HG03469 (cell line): ENCODE results near the gene INPP5A.

Experiments
- ATAC-seq: cut with Tn5 transposase; IDR thresholded peaks from one replicate; pipeline ENCODE4 v1.9.1; 2021; ENCODE audit warnings: mild to moderate bottlenecking, moderate library complexity, moderate number of reproducible peaks; ENCODE audit not compliant: unreplicated experiment

INPP5A gene

DNA sequence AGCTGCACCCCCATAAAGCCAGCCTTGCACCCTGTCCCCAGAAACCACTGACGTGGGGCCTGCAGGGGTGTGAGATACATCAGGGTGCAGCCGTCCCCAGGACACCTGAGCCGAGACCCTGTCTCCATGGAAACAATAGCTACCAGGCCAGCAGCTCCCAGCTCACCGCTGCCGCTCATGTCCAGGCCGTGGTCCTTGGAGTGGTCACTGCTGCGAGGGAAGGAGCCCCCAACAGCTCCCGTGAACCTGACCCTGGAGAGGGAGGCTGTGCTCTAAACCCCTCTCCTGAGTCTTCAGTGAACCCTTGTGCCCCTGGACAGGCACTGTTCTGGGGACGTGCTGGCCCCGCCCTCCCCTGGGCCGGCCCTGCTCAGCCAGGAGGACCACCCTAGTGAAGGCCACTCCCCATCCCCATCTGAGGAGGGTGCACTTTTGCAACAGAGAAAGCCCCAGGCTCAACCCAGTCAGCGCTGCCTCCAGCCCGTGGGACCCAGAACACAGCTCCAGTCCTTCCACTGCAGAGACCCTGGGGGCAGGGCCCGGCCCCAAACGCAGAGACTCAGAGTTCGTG, 19.6 kb upstream of the INPP5A start:
- ATAC-seq: no peak

DNA sequence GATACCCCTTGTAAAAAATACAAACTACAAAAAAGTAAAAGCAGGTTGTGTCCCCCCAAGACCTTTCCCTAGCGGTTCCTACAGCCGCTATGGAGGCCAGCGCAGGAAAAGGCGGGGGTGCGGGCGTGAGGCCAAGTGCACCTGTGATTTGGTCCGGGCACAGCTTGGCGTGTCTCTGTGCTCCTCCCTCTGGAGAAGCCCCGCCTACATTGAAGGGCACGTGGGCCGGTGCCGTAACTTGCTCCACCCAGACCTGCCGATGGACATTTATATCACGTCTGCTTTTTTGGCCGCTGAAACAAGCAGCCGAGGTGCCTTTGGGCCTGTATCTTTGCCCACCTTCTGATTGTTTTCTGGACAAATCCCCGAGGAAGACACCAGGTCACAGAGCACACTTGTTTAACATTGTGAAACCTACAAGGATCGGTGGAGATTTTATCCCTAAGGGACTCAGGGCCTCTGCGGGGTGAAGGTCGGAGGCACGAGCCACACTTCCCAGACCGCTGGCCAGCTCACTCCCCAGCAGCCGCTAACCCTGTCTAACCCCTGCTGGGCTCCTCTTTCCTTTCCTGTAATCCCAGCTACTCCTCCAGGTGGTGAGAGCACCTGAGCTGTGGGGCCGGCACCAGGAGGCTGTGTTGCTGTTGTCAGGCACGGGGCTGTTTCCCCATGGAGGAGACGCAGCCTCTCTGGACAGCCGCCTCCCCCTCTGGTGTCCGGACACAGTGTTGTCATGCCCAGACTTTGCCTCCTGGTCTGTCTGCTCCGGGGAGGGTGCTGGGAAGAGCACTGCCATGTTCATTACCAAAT, 18.8 kb upstream of the INPP5A start:
- no peak for ATAC-seq

DNA sequence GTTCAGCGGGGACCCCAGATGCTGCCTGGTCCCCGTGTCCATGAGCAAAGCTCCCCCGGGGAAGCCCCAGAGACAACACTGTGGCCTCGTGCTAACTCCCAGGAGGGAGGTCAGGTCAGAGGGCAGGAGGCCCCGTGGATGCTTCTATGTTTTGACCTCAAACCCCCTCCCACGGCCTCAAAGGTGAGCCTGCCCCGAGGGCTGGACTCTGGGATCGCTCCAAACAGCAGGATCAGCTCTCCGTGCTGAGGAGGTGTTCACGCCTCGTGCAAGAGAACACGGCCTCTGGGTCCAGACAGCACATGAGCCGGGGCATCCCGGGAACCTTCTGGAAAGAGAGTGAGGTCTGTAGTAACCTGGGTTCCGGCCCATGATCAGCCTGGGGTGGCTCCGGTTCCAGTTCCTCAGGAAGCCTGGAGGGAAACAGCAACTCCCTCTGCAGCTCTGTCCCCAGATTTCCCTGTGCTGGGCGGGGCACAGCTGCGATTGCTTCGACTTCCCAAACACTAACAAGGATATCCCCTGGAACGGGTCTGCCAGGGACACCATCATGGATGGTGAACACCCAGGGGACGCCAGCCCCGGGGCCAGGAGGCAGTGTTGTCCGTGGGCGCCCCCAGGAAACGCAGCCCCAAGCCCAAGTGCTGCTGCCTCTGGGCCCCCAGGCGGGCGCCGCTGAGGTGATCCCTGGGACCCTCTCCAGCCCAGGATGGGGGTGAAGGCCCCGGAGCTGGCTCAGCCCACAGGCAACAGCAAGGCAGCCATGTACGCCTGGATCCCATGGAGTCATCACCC, 18.0 kb upstream of the INPP5A start:
- ATAC-seq: no peak

DNA sequence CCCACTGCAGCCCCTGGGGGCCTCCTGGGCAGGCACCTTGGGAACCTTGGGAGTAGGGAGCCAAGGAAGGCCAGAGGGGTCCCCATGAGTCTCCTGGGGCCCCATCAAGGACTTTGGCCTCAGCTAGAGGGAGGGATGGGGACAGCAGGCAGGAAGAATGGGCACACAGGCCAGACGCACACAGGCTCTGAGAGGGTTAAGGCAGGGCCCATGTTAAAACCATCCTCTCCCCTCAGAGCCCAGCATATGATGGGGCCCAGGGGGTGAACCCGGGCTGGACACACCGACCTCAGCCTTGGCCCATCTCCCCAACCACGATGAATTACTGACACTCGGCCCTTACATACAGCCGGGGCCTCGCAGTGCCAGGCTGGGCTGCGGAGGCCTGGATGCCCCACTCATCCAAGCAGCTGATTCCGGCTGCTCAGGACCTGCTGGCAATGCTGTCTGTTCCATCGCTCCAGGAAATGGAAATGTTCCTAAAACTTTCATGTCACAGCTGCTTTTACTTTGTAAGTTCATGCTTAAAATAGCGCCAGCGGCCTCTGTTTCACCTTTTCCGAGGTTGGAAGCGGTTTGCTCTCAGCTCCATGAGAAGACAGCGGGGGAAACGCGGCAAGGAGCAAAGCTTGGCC, 17.3 kb upstream of the INPP5A start:
- no peak for ATAC-seq

DNA sequence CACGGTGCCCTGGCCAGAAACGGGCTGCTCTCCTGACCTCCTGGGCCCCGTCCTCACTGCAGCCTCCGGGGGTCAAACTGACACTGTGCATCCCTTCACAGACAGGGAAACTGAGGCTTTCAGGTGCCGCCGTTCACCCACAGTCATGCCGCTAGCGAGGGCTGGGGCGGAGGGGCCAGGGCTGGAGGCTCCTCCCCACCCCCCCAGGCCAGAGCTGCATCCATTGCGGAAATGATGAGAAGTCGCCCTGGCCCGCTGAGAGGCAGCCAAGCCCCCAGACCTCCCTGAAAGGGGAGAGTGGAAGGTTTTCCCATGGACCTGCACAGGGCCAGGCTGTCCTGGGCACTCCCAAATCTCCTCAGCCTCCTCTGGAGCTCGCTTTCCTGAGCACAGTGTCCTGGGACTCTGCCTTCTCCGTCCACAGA, 16.5 kb upstream of the INPP5A start:
- no peak for ATAC-seq

DNA sequence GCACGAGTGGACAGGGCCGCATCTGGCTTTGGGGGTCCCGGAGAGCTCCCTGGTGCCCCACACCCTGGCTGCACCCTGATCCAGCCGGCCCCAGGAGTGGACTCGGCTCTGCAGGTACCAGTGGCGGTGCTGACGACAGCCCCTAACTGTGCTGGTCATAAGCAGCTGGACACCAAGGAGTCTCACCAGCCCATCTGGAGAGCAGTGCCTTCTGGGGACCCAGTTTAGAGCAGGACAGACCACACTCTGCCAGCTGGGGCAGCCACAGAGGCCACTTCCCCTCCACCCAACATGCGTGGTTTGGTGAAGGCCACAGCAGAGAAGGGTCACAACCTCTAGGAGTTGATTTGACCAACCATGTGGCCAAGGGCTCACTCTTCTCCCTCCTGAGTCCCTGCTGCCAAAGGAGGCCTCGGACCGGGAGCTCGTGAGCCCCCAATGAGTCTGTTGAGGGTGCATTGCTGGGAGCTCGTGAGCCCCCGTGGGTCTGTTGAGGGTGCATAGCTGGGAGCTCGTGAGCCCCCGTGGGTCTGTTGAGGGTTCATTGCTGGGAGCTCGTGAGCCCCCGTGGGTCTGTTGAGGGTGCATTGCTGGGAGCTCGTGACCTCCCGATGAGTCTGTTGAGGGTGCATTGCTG, 16.0 kb upstream of the INPP5A start:
- ATAC-seq: no peak

DNA sequence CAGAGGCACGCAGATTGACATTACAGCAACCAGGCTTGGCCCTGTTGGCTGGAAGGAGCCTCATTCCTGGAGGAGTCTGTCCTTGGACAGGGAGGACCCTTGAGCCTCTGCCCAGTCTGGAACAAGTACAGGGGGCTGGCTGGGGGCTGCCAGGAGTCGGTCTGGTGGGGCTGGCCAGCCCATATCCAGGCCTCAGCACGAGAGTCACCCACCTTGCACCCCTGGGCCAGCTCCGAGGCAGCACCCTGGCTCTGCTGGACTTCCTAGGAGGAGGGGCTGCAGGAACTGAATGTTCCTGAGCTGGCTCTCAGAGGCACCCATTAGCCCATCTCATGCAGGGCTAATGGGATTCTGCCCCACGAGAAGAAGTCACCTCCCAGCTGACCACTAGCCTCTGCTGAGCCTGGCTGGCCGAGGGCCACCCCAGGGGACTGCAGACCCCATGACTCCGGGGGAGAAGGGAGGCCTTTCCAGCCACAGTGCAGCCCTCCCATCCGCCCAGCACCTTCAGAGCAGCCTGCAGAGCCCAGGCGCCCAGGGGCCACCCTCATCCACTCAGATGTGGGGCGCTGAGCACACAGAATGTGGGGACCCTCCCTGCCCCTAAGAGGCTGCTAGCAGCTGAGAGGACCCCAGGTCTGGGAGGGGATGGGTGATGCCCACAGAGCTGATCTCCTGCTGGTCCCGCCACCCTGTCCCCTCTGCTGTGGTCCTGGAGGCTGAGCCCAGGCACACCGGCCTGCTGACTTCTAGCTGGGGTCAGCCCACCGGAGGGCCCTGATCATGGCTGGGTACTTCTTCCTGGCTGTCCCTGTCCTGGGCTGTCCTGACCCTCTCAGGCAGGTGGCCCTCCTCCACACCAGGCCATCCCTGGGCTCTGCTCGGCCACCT, 14.8 kb upstream of the INPP5A start:
- no peak for ATAC-seq

DNA sequence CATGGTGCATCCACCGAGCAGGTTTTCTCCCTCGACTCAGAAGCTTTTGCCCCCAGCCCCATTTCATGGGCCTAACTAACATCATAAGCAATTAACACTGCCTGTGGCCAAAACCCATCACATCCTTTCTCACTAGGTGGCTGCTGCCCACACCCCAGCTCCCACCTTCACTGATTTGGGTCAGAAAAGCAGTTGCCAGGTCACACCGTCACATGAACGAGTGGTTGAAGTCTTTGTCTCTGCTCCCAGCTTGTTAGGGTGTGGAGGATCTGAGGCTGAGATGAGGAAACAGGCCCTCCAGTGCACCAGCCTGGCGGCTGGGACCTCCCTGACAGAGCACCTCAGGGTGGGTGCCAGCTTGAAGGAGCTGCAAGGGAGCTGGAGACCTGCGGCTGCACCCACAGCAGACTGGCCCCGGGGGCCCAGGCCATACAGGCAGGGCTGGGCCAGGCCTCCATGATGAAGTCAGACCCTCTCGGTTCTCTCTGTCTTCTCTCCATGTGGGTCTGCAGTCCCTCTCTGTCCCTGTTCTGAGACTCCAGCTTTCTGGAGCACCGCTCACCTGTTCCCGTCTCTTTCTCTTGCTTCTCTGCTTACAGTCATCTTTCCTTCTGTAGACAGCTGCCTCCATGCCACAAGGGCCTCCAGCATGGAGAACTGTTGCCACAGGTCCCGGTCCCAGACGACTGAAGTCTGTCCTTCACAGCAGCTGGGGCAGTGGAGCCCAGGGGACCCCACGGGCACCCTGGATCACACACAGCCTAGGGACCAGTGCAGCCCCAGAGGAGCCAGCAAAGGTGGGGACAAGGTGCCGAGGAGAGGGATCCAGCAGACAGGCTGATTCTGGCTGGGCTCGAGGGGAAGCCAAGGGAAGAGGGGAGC, 13.8 kb upstream of the INPP5A start:
- ATAC-seq: no peak

DNA sequence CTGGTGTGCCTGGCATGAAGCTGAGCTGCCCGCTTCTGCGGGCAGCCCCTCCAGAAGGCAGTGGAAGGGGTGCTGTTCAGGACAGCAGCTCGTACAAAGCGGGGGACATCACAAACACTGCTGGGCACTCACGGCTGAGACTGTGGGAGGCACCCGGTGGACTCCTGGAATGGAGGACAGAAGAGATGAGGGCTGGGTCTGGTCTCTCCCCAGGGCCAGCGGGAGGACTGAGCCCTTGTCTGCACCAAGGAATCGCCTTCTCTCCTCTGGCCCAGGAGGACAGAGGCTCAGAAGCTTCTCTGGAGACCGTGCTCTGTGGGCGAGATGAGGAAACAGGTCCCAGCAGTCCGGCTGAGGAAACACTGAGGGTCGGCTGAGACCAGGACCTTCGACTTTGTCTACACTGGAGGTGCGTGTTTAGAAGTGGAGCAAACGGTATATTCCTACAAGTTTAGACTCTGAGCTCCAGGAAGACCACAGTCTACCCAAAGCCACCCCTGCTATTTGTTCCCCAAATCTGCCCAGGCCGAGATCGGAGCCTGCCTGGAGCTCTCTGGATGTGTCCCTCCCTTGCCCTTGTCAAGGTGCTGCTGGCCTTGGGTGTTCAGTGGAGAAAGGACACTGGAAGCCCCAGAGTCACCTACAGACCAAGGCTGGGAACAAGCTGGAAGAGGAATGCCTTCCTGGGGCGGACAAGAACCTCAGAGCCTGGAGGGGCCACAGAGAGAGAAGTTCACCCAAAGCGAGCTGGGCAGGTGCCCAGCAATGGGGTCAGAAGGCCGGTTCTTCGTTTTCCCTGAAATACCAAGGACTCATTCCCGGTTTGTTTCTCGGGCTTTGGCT, 12.9 kb upstream of the INPP5A start:
- no peak for ATAC-seq

DNA sequence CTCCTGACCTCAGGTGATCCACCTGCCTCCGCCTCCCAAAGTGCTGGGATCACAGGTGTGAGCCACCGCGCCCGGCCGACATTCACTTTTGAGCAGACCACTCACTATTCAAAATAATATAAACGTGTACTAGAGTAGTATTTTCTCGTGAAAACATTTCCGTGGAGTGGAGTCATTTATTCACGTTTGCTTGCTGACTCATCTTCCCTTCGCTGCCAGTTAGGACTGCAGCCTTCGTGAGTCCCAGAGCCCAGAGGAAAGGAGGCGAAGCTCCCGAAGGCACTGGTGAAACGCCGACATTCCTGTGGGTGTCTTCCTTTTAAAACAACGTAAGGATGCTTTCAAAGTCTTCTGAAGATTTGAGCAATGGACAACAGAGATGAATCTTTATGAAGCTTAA, 10.9 kb upstream of the INPP5A start:
- ATAC-seq: no peak

DNA sequence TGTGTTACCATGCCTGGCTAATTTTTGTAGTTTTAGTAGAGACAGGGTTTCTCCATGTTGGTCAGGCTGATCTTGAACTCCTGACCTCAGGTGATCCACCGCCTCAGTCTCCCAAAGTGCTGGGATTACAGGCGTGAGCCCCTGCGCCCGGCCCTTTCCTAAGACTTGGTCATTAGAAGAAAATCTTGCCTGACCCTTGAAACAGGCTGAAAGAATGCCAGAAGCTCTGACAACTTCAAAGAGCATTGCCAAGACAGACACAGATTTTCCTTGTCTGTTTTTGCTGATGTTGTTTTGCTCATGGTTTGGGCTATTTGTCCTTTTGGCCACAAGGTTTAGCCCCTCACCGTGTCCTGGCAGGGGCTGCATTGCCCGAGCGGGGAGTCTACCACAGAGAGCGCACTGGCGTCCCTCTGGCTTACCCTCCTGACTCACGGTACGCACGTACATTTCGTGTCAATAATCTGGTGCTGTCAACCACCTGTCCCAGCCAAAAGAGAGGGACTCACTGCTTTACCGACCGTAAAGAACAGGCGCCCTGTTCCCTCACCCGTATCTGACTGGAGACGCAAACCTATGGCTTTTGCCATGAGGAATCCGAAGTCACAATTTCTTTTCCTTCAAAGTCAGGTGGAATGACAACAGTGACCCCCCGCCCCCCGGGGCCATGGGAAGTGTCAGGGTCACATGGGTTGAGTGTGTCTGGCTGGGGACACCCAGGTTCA, 10.1 kb upstream of the INPP5A start:
- ATAC-seq: no peak

DNA sequence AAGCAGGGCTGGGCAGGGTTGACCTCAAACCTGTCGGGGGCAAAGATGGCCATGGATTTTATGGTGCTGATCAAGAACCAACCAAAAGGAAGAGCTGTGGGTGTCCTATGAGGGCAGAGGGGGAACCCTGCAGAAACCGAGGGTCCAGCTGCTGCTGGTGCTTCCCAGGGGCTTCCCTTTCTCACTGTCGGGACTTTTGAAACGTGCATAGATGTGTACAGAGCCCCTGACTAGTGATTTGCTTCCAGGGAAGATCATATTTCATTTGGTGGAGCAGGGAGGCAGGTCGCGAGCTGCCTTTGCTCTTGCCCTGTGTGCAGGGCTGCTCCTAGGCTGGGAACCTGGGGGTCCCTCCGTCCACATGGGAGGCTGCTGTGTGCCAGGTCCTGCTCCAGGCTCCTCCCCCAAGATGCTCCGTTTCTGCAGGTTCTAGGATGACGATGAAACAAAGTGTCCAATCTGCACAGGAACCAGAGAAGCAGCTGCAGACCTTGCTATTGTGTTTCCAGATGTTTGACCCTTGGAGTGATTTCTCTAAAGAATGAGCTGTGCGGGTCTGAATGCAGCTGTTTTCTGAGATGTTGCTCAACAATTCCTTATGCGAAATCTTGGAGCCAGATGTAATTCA, 9.4 kb upstream of the INPP5A start:
- ATAC-seq: no peak

DNA sequence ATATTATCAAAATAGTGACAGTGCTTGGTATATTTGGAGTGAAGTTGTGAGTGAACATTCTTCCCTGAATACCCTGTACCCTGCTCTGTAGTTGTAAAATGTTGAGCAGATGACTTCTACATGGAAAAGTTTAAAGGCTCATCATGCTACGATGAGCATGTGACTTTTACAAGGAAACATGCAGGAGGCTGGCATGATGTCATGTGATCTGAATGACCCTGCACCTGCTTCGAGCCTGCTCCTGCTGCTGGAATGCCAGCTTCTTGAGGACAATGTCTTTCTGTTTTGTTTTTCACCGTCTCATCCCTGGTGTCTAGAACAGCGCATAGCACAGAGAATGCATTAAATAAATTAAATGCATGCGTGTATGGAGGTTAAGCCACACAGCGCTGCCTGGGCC, 5.4 kb upstream of the INPP5A start:
- ATAC-seq: no peak

DNA sequence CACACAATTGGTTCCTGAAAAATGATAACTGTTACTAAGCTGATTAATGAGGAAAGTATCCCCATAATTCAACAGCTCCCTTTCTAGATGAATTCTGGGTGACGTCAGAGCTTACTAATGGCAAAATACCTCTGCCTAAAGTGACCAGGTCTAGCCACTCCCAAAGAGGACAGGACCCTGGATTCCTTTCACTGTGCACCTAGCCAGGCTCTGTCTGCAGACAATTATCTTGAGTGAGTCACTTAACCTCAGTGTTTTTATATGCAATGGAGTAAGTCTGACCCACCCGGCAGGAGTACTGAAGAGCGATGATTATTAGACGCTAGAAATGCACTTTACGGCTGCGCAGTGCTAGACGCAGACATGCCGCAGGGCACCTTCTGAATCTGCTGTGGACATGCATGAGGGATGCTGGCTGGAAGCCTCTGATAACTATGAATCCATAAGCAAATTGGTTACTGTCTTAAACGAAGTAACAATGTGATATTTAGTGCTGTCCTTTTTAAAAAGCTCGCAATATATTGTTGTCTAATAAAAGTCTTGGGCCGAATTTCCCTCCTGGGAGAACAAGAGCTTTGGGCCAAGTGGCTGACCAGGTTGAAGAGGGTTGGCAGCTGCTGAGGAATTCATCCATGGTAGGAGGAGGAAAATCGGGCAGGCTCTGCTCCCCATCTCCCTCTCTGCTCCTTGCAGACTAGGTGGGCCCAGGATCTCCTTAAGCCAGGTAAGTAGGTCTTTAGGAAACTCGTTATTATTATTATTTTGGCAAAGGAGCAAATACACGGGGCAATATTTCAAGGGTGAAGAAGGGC, 4.6 kb upstream of the INPP5A start:
- no peak for ATAC-seq

DNA sequence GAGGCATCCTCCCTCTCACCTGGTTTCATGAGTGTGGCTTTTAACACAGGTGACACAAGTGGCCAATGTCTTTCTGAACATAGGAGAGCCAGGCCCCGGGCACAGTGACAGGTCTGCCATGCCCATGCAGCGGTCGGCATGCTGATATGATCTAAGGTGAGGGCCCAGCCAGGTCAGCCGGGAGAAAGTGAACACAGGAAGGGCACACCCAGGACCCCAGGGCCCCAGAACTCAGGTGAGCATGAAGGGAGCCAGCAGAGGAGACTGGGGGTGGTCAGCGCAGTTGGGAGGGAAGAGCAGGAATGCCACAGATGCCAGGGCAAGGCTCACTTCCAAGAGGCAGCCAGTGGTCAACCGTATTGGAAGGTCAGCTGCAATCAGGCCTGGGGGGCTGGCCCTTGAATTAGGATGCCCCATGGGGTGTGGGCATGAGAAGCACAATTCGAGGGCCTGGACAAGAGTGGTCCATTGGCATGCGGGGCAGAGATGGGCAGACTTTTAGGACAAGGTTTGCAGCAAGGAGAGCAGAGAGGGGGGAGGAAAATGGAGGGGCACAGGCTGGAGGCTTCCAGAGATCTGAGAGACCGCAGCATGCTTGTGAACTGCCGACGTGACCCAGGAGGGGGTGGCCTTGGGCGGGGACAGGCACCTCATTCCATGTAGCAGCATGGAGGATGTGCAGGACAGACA, 3.9 kb upstream of the INPP5A start:
- ATAC-seq: no peak
